AG08395 (cell line): ENCODE measurements around the gene ERFE.
"Not testable (repeated sequence)": the region's sequence is repeated elsewhere in the genome, so short reads cannot be mapped to it uniquely, and the experiment has no call there.

Source experiments
- DNase-seq: peaks from one replicate; pipeline ENCODE4 v3.0.0; 2012; ENCODE audit warnings: mixed read lengths, low spot score

ERFE gene, protein sequence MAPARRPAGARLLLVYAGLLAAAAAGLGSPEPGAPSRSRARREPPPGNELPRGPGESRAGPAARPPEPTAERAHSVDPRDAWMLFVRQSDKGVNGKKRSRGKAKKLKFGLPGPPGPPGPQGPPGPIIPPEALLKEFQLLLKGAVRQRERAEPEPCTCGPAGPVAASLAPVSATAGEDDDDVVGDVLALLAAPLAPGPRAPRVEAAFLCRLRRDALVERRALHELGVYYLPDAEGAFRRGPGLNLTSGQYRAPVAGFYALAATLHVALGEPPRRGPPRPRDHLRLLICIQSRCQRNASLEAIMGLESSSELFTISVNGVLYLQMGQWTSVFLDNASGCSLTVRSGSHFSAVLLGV

DNA sequence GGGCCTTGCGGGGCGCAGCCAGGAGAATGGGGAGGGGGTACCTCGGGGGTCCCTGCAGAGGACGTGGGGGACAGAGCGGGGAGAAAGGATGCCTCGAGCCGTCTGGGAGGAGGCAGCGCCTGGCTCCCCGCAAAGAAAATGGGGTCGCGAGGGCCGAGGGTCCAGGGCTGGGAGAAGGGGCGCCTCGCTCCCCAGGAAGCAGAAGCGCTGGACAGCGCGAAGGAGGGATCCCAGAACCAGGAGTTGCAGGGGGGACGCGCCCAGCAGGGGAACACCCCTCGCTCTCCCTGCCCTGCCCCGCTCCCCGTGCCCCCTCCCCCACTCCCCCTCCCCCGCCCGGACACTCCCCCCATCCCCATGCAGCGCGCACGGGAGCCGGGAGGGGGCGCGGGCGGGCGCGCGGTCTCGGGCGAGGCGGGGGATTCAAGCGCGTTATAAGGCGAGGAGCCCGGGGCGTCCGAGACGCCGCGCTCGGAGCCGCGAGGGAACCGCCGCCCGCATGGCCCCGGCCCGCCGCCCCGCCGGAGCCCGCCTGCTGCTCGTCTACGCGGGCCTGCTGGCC, at the start of gene ERFE:
Gene ERFE, plus strand, starts transcription at position 462 of the 562 bp plus-strand sequence. Its CDS starts 38 bp downstream, at position 500.
- peak; percentile 75 for DNase-seq

DNA sequence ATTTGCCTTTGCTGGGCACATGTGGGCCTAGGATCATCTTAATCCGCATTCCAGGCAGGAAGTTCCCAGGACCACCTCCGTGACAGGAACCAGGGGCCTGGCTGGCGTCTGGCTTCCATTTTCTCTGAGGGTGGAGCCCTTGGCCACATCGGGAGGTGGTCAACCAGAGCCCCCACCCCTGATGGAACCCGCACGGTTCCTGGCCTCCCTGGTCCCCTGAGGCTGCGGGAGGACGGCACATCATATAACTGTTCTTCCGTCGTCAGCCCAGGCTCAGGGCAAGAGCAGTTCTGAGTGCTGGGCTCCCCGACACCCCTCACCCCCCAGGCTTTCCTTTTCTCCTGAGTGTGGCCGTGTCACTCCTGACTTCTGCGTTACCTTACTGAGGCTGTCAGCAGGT, 45.2 kb upstream of the ERFE start:
- no peak for DNase-seq

DNA sequence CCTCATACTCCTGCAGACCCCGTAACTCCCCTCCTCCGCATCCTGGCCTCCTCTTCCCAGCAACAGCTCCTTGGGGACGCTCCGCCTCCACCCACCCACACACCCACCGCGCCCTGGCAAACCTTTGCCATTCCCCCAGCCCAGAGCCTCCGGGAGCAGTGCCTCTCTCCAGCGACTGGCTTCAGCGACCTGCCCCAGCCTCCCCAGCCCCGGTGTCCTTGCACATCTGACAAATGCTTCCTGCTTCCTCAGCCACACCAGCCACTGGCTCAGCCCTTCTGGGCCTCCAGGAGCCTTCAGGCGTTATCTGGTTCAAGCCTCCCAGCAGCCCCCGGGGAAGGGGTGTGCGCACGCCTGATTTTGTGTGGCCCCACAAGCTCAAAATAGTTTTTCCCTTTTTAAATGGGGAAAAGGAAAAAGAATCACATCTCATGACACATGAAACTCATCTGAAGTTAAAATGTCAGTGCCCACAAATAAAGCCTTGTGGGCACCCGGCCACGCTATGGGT, 44.4 kb upstream of the ERFE start:
- DNase-seq = no peak

DNA sequence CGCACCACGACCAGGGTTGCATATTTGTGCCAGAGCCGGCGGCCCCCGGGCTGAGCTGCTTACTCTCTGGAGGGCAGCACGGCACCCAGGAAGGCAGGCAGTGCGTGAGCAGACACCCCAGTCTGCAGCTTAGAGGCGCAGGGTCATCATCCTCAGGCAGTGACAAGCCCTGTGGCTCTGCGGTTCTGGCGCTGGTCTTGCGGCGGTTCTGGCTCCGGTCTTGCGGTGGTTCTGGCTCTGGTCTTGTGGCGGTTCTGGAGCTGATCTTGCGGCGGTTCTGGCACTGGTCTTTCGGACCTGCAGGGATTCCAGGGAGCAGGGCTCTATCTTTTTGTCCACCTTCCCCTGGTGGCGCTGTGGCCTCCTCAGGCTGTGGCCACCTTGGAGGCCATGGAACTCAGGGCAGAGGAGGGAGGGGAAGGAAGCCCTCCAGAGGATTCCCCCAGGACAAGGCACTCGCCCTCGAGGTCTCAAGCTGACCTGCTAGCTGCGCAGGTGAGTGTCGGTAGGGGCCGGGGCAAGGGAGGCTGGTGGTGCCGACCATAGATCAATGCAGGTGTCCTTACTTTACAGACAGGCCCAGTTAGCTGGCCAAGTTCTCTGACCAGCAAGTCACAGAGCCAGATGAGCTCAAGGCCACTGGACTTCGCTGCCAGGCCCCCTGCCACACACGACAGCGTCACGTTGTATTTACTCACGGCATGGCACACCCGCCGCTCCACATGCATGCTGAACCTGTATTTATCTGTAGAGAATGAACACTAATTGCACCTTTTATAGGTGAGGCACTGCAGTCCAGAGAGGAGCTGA, 43.7 kb upstream of the ERFE start:
- DNase-seq = no peak

DNA sequence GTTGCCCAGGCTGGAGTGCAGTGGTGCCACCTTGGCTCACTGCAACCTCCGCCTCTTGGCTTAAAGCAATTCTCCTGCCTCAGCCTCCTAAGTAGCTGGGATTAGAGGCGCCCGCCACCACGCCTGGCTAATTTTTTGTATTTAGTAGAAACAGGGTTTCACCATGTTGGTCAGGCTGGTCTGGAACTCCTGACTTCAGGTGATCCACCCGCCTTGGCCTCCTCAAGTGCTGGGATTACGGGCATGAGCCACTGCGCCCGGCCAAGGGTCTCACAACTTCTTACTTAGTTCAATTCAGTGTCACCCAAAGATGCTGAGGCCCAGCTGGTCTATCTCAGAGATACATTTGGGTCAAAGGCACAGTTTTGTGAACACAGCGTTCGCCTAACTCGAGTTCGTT, 43.1 kb upstream of the ERFE start:
- not testable (repeated sequence) for DNase-seq

DNA sequence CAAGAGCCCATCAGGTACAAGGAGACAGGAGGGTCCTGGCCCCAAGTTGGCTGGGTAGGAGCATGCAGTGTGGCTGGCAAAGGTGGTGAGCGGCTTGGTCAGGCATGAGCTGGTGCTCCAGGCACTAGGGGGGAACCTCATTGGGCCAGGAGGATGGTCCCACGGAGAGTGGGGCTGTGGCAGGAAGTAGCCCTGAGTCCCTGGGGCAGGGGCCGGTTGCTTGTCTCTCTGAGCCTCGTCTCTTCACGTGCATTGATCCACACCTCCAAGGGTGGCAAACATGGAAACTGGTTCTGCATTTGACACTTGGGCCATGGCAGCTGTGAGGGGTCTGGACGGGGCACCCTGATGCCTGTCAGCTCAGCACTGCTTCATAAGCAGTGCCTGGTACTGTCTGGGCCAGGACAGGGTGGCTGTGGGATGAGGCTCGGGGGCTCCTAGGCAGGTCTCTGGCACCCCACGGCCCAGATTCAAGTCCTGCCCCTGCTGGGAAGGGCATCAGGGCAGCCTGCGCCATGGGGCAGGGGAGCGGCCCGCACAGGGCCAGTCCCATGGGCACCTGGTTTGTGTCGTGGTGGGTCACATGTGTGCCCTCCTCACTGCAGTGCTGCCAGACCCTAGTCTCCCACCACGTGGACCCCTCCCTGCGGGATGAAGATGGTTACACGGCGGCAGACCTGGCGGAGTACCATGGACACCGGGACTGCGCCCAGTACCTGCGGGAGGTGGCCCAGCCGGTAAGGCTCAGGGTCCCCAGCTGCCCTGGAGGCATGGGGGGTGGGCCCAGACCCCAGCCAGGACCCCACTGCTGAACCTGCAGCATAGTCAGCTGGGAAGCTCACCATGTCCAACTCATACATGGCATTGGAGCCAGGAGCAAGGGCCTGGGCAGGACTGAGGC, 42.2 kb upstream of the ERFE start:
- no peak for DNase-seq

DNA sequence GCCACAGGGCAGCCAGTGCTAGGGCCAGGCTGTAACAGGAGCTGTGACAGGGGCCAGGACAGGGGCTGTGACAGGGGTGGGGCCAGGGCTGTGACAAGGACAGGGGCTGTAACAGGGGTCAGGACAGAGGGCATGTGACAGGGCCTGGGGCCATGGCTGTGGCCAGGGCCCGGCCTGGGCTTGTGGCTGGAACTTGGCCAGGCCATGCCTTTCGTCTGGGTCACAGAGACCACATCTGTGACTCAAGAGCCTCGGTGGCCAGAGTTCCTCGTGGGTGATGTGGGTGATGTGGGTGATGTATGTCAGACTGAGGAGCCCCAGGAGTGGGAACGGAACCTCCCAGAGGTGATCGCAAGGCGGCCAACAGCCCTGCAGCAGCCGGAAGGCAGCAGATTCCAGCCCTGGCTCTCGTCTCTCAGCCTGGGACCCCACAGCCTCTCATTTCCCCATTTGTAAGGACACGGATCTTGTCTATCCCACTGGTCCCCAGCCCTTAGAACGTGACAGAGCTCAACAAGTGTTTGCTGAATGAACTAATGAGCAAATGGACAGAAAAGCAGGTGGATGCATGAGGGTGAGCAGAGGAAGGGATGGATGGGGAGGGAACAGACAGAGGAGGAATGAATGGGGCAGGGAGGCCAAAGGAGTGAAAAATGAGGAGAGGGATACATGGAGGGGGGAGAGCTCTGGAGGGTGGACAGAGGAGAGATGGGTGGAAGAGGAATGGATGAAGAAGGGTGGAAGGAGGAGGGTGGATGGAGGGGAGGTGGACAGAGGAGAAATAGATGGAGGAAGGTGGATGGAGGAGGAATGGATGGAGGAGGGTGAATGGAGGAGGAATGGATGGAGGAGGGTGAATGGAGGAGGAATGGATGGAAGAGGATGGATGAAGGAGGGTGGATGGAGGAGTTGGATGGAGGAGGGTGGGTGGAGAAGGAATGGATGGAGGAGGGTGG, 41.3 kb upstream of the ERFE start:
- DNase-seq = peak; percentile 81

DNA sequence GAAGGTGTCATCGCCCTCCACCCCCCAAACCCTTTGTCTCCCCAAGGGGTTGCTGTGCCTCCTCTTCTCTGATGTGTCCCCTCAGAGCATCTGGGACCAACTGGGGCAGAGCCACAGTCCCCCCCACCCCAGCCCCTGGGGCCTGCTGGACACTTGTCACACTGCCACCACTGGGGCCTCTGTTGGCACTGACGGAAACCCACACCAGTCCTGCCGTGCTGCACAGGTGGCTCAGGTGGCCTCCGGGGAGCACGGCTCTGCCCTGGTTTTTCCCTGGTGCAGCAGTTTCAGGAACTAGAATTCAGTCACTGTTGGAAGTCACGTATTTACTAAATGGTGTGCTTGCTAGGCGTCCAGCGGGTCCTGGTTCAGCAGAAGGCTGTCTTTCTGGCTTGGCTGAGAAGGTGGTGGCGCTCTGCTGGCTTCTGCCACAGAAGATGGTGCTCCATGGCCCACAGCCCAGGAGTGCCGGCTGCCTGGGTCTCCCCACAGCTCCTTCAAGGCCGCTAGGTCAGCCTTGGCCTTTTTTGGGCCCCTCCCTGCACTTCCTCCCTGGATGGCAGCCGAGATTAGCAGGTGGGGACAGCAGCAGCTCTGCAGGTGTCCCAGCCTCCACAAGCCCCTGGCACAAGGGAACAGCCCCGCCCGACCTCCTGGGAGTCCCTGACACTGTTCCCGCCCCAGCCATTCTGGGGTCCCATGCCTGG, 38.9 kb upstream of the ERFE start:
- DNase-seq = no peak

DNA sequence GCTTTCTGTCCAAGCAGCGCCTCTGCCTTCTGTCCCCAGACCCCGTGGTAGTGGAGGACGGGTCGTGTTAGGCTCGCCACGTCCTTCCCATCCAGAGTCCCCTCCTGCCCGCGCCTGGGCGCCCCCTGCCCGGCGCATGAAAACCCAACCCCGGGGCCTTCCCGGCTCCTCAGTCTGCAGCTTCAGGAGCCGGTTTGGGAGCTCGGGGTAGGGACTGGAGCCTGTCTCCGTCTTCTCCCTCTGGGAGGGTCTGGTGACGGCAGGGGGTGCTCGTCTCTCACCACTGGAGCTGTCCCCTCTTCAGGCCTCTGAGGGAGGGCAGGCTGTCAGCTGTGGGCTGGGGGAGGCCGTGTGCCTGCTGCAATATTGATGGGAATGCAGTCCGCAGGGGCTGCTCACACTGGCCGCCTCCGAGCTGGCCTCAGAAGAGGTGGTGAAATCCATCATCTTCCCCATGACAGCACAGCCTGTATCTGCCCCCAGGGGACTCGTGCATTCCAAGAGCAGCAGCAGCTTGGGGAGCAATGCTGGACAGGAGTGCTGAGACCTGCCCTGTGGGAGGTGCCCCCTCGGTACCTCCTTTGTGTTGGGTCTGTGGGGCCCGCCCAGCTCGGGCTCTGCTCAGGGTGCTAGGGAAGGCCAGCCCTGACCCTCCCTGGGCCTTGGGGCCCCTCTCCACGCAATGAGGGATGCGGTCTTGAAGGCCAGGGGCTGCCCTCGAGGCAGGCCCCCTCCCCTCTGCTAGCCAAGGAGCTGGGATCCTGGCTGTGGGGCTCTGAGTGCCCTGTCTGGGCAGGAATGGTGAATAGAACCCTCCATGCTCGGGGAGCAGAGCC, 38.1 kb upstream of the ERFE start:
- no peak for DNase-seq

DNA sequence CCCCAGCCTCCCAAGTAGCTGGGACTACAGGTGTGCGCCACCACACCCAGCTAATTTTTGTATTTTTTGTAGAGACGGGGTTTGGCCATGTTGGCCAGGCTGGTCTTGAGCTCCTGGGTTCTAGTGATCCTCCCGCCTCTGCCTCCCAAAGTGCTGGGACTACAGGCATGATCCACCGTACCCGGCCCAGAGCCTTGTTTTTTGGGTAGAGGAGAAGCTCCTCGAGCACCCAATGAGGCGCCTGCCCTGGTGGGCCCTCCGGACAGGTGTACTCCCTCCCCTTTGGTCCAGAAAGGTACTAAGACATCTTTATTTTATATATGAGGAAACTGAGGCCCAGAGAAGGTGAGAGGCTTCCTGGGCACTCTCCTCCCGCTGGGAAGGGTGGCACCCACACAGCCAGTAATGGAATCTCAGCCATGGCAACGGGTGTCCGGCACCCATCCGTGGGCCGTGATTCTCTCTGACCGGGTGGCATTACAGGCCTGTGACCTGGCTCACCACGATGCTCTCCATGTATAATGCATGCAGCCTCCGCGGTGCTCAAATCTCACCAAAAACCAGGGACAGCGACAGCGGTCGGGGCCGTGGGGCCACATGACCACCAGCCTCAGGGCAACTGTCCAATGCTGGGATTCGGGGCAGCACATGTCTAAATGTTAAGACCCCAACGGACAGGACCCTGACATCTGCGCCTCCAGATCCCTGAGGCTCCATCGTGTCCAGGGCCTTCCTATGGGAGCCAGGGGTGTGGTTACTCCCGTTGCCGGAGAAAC, 37.1 kb upstream of the ERFE start:
- DNase-seq = no peak

DNA sequence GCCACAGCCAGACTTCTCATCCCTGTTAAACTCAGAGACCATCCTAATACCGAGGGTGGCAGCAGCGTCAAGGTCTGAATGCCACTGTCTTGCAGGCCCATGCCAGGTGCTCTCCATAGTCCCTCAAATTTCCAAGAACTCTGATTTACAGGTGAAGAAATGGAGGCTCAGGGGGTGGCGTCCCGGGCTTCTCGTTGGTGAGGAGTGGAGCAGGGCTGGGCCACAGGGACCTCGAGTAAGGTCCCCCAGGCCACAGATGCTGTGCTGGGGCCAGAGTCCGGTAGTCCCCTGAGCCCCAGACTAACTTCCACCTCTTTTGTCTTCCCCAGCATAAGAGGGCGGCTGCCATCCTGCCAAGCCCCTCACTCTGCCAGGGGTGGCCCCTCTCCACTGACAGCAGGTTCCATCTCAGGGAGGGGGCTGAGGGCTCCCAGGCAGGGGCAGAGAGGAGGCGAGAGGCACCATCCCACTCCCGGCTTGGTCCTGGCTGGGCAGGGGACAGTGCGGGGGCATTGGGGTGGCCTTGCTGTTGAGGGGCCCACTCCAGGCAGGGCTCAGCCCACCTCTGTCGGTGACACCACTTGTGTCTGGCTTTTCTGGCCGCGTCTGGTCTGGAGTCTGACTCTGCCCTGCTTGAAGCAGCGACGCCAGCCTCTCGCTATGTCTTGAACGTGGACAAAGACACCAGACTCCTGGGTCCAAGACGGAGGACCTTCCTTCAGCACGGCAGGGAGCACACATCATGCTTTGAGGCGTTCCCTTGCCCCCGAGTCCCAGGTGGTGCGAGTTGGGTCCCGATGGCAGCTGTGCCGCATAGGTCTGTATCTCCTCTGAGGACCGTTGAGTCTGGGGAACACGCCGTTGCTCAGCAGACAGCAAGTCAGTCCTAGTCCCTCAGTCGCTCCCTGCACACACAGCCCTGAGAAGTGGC, 36.2 kb upstream of the ERFE start:
- DNase-seq = no peak

DNA sequence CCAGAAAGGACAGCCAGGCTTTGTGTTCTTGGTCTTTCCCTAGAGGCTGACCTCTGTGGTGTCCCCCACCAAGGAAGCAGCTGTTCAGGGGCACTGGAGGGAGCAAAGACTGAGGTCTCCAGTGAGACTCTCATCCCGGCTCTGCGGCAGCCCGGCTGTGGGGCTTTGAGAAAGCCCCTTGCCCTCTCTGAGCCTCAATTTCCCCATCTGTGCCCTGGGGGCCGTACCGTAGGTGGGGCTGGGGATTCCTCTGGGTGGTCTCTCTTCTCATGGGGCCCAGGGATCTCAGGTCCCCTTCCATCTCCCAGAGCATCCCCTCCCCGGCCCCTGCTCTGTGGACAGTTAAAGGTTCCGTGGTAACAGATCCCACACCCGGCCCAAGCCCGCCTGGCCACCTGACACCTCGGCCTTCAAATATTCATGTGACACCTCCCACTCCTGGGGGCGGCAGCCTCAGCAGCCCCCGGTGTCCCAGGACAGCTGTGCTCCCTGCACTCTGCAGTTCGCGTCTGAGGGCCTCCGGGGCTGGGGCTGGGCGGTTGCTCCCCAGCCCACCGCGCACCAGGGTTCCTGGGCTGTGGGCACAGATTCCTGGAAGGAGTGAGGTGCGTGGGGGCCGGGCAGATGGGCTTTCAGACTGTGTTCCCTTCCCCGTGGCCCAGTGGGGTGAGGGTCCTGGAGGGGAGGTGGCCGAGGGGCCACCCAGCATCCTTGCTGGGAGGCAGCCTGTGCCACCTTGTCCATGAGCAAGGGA, 35.4 kb upstream of the ERFE start:
- no peak for DNase-seq

DNA sequence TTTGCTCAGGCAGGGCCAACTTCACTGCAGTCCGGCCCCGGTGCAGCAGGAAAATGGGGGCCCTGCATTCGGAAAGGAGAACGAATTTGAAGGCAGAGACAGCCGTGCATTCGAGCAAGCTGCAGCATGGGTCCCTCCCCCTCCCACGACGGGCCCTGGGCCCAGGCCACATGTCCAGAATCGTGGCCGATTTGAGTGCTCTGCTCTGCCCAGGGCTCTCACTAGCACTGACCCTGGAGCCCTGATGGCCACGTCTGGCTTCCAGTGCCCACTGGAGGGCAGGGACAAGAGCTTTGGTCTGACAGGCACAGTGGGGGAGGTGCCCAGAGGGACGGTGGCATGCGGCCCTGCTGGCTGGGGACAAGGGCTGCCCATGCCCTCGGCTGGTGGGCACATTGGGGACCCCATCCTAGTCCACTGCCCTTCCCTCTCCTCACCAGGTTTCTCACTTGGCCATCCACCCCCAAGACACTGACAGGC, 34.7 kb upstream of the ERFE start:
- no peak for DNase-seq

DNA sequence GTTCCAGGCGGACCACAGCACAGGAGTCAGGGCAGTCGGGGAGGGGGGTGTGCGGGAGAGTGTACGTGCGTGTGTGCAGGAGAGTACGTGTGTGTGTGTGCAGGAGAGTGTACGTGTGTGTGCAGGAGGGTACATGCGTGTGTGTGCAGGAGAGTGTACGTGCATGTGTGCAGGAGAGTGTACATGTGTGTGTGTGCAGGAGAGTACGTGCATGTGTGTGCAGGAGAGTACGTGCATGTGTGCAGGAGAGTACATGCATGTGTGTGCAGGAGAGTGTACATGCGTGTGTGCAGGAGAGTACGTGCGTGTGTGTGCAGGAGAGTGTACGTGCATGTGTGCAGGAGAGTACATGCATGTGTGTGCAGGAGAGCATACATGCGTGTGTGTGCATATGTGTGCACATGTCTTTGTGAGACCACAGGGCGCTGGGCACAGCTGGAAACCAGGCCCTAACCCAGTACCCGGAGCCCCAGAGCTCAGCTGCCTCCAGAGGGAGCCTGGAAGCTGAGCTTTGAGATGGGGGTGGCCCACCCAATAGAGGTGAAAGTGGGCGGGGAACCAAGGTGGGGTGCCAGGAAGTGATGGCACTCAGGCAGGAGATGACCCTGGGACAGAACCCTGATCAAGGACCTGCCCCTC, 34.2 kb upstream of the ERFE start:
- no peak for DNase-seq

DNA sequence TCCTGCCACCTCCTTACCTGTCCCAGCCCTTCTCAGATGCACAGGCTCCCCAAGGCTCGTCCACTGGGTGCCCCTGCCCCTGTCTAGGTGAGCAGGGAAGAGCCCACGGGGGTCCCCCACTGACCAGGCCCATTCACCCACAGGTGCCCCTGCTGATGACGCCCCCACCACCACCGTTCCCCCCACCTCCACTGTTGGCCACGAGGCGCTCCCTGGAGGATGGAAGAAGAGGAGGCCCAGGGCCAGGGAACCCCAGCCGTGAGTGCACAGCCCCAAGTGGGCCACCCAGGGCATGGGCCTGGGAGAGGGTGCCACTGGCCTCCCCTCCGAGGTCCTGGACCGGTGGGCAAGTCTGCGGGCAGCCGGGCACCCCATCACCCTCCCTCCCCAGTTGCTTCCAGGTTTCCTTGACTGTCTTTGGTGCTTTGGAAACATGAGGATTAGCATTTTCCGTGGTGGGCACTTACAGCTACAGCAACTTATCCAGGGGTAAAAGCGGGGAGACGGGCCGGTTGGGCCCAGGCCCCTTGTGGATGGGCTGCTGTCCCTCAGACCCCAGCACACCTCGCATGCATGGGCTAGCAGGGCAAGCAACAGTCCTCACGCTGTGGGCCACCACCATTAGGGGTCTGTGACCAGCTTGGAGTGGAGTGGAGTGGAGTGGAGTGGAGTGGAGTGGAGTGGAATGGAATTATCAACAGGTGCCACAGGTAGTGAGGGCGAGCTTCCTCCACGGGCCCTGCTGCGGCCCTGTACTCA, 33.5 kb upstream of the ERFE start:
- no peak for DNase-seq
